ENCODE results near the gene LMTK2. TPM values are rescaled to one million over a fixed set of nuclear protein-coding genes. Genes with fewer than 3 reads are reported as not detected.

The LMTK2 gene
- total RNA-seq, 1 donor from 2014 or later = 12.9 TPM

DNA sequence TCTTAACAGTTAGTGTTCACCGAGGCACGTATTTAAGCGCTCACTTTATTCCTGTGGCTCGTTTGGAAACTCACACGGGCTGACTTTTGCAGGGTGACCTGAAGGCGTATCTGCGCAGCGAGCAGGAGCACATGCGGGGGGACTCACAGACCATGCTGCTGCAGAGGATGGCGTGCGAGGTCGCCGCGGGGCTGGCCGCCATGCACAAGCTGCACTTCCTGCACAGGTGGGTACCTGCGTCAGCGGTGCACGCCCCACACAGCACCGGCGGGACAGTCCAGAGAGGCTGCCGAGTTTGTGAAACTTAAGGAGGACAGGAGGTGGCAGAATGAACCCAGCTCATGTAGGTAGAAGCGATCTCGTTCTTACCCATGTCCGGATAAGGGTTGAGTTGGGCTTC, 64.8 kb downstream of the LMTK2 start:
- no peak overlapping the region for H3K4me3 ChIP-seq (ENCODE audit: low read depth, low read length)
- peaks cover 13% of the 10 kb centered on the region for H3K36me3 ChIP-seq (ENCODE audit: control insufficient read depth, insufficient read depth, low read length)
- TF ChIP-seq, protein P1, sequence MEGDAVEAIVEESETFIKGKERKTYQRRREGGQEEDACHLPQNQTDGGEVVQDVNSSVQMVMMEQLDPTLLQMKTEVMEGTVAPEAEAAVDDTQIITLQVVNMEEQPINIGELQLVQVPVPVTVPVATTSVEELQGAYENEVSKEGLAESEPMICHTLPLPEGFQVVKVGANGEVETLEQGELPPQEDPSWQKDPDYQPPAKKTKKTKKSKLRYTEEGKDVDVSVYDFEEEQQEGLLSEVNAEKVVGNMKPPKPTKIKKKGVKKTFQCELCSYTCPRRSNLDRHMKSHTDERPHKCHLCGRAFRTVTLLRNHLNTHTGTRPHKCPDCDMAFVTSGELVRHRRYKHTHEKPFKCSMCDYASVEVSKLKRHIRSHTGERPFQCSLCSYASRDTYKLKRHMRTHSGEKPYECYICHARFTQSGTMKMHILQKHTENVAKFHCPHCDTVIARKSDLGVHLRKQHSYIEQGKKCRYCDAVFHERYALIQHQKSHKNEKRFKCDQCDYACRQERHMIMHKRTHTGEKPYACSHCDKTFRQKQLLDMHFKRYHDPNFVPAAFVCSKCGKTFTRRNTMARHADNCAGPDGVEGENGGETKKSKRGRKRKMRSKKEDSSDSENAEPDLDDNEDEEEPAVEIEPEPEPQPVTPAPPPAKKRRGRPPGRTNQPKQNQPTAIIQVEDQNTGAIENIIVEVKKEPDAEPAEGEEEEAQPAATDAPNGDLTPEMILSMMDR (IDR thresholded peaks at IDR 0.05; ENCODE audit: insufficient read depth, low read length, severe bottlenecking) = no peak

DNA sequence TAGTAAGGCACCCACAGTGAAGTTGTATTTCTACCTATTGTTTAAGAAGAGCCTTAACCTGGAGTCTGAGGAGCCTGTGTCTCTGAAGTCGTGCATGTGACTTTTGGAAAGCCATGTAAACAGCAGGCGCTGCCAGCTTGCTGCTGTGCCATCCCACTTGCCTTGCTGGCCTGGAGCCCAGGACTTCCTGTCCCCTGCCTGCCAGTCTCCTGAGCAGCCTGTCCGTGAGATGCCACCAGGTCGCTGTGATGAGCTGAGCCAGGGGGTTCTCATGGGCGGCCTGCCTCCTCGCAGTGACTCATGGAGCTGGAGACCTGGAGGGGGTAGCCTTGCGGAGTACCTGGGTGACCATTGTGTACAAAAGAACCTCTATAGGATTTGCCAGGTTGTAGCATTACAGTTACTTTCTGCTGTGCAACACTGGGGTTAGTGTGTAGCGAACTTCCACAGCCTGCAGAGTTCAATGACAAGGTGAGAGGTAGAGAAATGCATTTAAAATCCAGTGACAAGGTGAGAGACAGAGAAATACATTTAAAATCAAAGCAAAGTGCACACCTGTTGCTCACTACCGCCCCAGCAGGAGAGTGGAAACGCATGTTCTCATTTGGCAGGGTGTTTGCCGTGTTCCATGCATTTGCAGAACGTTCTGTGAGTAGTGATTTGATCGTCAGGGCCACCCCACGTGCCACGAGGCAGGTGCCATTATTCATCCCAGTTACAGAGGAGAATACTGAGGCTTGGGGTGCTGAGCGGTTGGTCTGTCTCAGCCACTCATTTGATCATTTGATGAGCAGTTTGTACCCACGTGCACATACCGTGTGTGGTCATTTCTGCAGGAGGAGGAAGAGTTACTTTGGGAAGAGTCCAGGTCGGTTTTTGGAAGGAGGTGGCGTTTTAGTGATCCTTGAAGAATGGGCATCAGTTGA, 67.9 kb downstream of the LMTK2 start:
- no peak overlapping the region for H3K4me3 ChIP-seq (ENCODE audit: low read depth, low read length)
- no peak for DNase-seq (ENCODE audit: low read depth)
- peaks cover 16% of the 10 kb centered on the region for H3K36me3 ChIP-seq (ENCODE audit: control insufficient read depth, insufficient read depth, low read length)
- no peaks in the 10 kb centered on the region for H3K27me3 ChIP-seq (ENCODE audit: control insufficient read depth, insufficient read depth, low read length)
- TF ChIP-seq, protein P1 (IDR thresholded peaks at IDR 0.05; ENCODE audit: insufficient read depth, low read length, severe bottlenecking) = no peak
- peak; percentile 87 for FAIRE-seq

More for the DNA sequence above, 64.8 kb downstream of the LMTK2 start:
- no peaks in the 10 kb centered on the region for H3K27me3 ChIP-seq (ENCODE audit: control insufficient read depth, insufficient read depth, low read length)
- DNase-seq (ENCODE audit: low read depth) (no peak), FAIRE-seq (no peak)

DNA sequence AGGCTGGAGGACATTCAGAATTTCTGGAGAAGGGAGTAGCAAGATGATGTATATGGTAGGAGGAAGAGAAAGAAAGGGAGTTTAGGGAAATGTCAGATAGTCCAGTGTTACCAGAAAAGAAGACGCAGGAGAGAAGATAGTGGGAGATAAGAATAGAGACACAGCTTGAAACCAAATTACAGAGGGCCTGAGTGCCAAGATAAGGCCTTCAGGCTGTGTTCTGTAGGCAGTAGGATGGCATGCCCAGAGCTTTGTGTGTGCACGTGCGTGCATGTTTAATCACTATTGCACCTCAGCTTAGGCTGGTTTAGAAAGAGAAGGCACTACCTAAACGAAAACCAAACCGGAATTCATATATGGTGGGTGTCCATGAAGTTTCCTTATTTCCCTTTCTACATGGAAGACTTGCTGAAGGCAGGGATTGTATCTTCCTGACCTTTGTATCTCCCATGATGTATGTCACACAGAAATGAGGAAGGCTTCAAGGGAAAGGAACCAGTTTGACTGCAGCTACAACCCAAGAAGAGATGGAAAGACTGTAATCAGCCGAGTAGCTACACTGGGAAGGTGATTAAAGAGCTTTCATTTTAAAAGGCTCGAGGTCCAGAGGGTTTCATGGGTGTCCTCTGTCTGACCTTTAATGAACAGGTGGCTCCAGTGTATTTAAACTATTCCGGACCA, 68.7 kb downstream of the LMTK2 start:
- FAIRE-seq = no peak
- TF ChIP-seq, protein P1 (IDR thresholded peaks at IDR 0.05; ENCODE audit: insufficient read depth, low read length, severe bottlenecking) = no peak
- H3K4me3 ChIP-seq (ENCODE audit: low read depth, low read length) = no peak overlapping the region
- no peak for DNase-seq (ENCODE audit: low read depth)
- H3K36me3 ChIP-seq (ENCODE audit: control insufficient read depth, insufficient read depth, low read length) = peaks cover 16% of the 10 kb centered on the region
- no peaks in the 10 kb centered on the region for H3K27me3 ChIP-seq (ENCODE audit: control insufficient read depth, insufficient read depth, low read length)

DNA sequence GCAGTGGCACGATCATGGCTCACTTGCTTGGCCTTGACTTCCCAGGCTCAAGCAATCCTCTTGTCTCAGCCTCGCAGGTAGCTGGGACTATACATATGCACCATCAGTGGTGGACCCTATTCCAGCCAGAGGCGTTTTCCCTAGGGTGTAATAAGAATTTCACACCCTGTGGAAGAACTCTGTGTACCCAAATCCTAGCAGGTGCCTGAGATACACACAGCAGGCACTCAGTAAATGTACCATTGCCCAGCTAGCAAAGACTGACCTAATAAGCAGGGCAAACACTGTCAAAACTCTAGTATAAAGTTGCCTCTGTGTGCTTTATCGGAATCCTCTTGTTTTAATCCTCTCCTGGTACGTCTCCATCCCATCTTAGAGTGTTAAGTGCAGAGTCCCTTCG, 70.9 kb downstream of the LMTK2 start:
- peaks cover 9% of the 10 kb centered on the region for H3K36me3 ChIP-seq (ENCODE audit: control insufficient read depth, insufficient read depth, low read length)
- H3K4me3 ChIP-seq (ENCODE audit: low read depth, low read length) = no peak overlapping the region
- DNase-seq (ENCODE audit: low read depth) = no peak
- TF ChIP-seq, protein P1 (IDR thresholded peaks at IDR 0.05; ENCODE audit: insufficient read depth, low read length, severe bottlenecking) = no peak
- no peaks in the 10 kb centered on the region for H3K27me3 ChIP-seq (ENCODE audit: control insufficient read depth, insufficient read depth, low read length)
- FAIRE-seq = no peak

DNA sequence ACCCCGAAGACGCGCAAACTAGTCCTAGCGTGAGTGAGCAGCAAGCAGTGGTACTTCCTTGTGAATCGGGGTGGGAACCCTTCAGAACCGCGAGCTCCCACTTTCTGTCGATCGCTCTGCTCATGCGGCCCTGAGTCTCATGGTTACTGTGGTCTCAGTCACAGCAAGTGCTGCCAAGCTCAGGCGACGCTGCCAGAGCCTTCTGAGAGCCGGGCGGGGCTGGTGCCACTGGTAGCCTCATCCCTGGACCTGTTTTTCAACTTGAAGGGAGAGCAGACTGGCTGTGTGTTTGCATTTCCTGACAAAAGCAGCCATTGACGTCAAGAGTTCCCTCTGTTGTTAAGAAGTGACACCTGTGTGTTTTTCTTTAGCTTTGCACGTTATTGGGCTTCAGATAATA, 71.7 kb downstream of the LMTK2 start:
- Histone ChIP-seq H3K4me3 (ENCODE audit: low read depth, low read length) (no peak overlapping the region), H3K36me3 (ENCODE audit: control insufficient read depth, insufficient read depth, low read length) (peaks cover 8% of the 10 kb centered on the region), H3K27me3 (ENCODE audit: control insufficient read depth, insufficient read depth, low read length) (no peaks in the 10 kb centered on the region)
- TF ChIP-seq, protein P1 (IDR thresholded peaks at IDR 0.05; ENCODE audit: insufficient read depth, low read length, severe bottlenecking) = no peak
- FAIRE-seq (no peak), DNase-seq (ENCODE audit: low read depth) (peak; percentile 22)

Data from bronchial epithelial cell (primary cell).